Activated CD4-positive, alpha-beta memory T cell treated with anti-CD3 and anti-CD28 coated beads for 36 hours (primary cell): ENCODE measurements around the gene TIMM8B. TPM values are rescaled to one million over a fixed set of nuclear protein-coding genes. Genes with fewer than 3 reads are reported as not detected.

Experiments used
- CTCF ChIA-PET: fragments of 350-600 bp; sonication (Branson Sonifier 250); formaldehyde crosslinking; loops from one replicate; lab custom pipeline; 2021; ENCODE audit warnings: antibody characterized with exemption, inconsistent platforms; lab: Charles Lee
- POLR2A ChIA-PET: fragments of 350-600 bp; sonication (Branson Sonifier 250); formaldehyde crosslinking; loops from one replicate; lab custom pipeline; 2021; ENCODE audit warnings: antibody characterized with exemption; lab: Charles Lee
- DNase-seq: peaks from one replicate; pipeline ENCODE4 v3.0.0-alpha.2; 2020
- H3K27ac Mint-ChIP-seq: one replicate; pipeline ENCODE4 v1.8.0; 2021; ENCODE audit warnings: mixed read lengths
- H3K27me3 Mint-ChIP-seq: one replicate; pipeline ENCODE4 v1.8.0; 2021; ENCODE audit warnings: mixed read lengths
- H3K36me3 Mint-ChIP-seq: one replicate; pipeline ENCODE4 v1.8.0; 2021; ENCODE audit warnings: mixed read lengths
- H3K4me1 Mint-ChIP-seq: one replicate; pipeline ENCODE4 v1.8.0; 2021; ENCODE audit warnings: low read depth, mixed read lengths
- H3K4me3 Mint-ChIP-seq: one replicate; pipeline ENCODE4 v1.8.0; 2021; ENCODE audit warnings: mild to moderate bottlenecking, mixed read lengths
- H3K9me3 Mint-ChIP-seq: one replicate; pipeline ENCODE4 v1.8.0; 2021; ENCODE audit warnings: mixed read lengths
- intact Hi-C: fragments of 100-400 bp; cut with micrococcal nuclease; formaldehyde crosslinking; loops from one replicate; pipeline ENCODE4 v1.15.1; 2023
- total RNA-seq, 2 experiments: library from RNA; stranded (reverse); gene quantifications; one replicate each; pipeline ENCODE4 v1.2.3, GENCODE V29; 2021

TIMM8B gene
- total RNA-seq, 2 experiments from 2014 or later, result 36.5 to 38.4 TPM

DNA sequence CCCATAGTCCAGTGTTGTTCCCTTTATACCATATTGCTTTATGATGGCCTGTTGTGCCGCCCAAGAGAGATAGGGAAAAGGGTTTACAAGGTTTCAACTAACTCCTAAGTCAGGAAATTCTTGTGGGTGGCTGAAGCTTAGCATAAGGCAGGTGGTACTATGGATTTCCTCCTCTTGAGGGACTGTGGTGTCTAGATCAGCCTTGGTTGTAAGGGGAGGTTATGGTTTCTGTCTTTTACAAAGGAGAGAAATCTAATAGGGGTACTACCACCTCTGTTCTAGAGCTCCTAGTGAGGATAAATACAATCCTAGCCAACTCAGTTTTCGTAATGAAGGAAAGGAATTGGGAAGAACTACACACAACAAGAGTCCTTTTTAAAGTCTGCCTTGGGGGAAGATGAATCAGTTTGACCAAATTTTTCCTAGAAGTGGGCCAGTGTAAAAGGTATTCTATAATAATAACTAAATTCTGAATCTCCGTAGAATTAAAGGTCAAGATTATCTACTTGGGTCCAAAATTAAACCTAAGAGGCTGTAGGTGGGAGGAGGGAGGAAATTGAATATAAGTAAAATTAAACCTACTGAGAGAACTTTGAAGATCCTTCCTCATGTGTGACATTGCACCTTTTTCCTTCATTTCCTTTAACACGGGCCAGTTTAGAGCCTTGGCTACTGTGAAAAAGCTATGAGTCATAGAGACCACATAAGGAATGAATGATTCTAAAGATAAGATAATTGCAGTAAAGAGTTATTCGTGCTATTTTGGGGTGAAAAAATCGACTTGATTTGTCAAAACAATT lies 44.2 kb downstream of the TIMM8B start:
- ChIA-PET CTCF (no interaction called here), POLR2A (no interaction called here)
- no peaks in the 10 kb centered on the region for H3K27me3 Mint-ChIP-seq
- H3K27ac Mint-ChIP-seq, result no peak overlapping the region
- no peak overlapping the region for H3K4me3 Mint-ChIP-seq
- DNase-seq, result no peak
- peaks cover 2% of the 10 kb centered on the region for H3K9me3 Mint-ChIP-seq
- peaks cover 49% of the 10 kb centered on the region for H3K36me3 Mint-ChIP-seq
- intact Hi-C loops, result no loop called here
- H3K4me1 Mint-ChIP-seq, result peaks cover 2% of the 10 kb centered on the region

DNA sequence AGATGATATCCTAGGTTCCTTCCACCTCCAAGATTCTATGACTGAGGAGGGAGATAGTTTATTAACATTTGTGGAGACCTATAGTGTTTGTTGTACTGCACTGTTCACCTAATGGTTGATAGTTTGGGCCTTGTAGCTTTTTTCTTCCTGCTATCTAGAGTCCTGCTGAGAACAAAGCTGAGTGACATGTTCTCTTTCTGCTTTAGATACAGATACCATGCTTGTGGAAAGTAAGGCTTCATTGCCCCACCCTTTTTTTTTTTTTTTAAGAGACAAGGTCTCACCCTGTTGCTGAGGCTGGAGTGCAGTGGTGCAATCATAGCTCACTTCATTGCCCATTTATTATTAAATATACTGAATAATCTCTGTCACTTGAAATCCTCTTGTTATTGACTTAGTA lies 49.0 kb downstream of the TIMM8B start:
- ChIA-PET POLR2A (no interaction called here), CTCF (interaction anchor here (0.7 to 1.7 kb wide), 2 partner anchors 56 to 211 kb away, joined by 4 read pairs; no protein-coding TSS in a partner anchor)
- Mint-ChIP-seq H3K9me3 (no peaks in the 10 kb centered on the region), H3K4me3 (no peak overlapping the region), H3K4me1 (peaks cover 2% of the 10 kb centered on the region), H3K27ac (no peak overlapping the region), H3K27me3 (no peaks in the 10 kb centered on the region), H3K36me3 (peaks cover 27% of the 10 kb centered on the region)
- no peak for DNase-seq
- intact Hi-C loops, result no loop called here

Other genes starting within 250 kb of the TIMM8B start
- 10 to 100 TPM; 23.6 to 26.7 TPM for gene ALG9, start 215.2 kb downstream of the TIMM8B start, total RNA-seq
- gene FDXACB1, start 207.6 kb downstream of the TIMM8B start, total RNA-seq, result 1 to 10 TPM; 5.2 to 5.6 TPM
- gene CFAP68, start 207.2 kb downstream of the TIMM8B start, total RNA-seq, result 10 to 100 TPM; 29.9 to 33.6 TPM
- not detected for gene CRYAB, start 175.0 kb downstream of the TIMM8B start, total RNA-seq
- not detected for gene HSPB2, start 174.0 kb downstream of the TIMM8B start, total RNA-seq
- gene C11orf52, start 167.8 kb downstream of the TIMM8B start, total RNA-seq, result not detected
- 10 to 100 TPM; 13.3 to 14.9 TPM for gene DIXDC1, start 149.4 kb downstream of the TIMM8B start, total RNA-seq
- gene DLAT, start 61.3 kb downstream of the TIMM8B start, total RNA-seq, result 10 to 100 TPM; 36.4 to 39.0 TPM
- under 1 TPM; 0.36 to 0.56 TPM for gene PIH1D2, start 12.7 kb downstream of the TIMM8B start, total RNA-seq
- gene NKAPD1, start 12.5 kb downstream of the TIMM8B start, total RNA-seq, result 10 to 100 TPM; 17.5 to 19.4 TPM
- 10 to 100 TPM; 72.7 to 91.6 TPM for gene SDHD, start 117 bp upstream of the TIMM8B start, total RNA-seq
- not detected for gene IL18, start 77.3 kb upstream of the TIMM8B start, total RNA-seq
- under 1 TPM in 1 of 2 experiments, not detected in 1; 0.29 TPM for gene TEX12, start 80.6 kb upstream of the TIMM8B start, total RNA-seq
- gene BCO2, start 88.8 kb upstream of the TIMM8B start, total RNA-seq, result 1 to 10 TPM in 1 of 2 experiments, under 1 TPM in 1; 0.73 to 1.3 TPM
- 10 to 100 TPM; 28.1 to 28.5 TPM for gene PTS, start 139.7 kb upstream of the TIMM8B start, total RNA-seq
- gene PLET1, start 174.1 kb upstream of the TIMM8B start, total RNA-seq, result not detected